IMR-90 (cell line): Measurements from ENCODE around the gene FLT1. TPM values are rescaled to one million over a fixed set of nuclear protein-coding genes. Genes with fewer than 3 reads are reported as not detected.

ENCODE experiments used
- ATAC-seq: fragments of 200-7000 bp; cut with Tn5 transposase; 2 replicates; pipeline ENCODE4 v1.9.1; 2020; ENCODE audit warnings: low read depth, mild to moderate bottlenecking, moderate library complexity
- BruUV-seq: library from RNA; stranded (reverse); fragments of 400-500 nt; replicated peaks from 2 replicates; lab custom pipeline; 2021; lab: Mats Ljungman, UMichigan
- CTCF ChIA-PET: fragments of 300-600 bp; formaldehyde crosslinking; extraction: SDS; loops from one replicate; lab custom pipeline; 2021; ENCODE audit warnings: antibody characterized with exemption; lab: Yijun Ruan, JAX
- POLR2A ChIA-PET: fragments of 300-600 bp; sonication (Branson Sonifier 250); formaldehyde crosslinking; loops from one replicate; lab custom pipeline; 2022; ENCODE audit warnings: antibody characterized with exemption; ENCODE audit not compliant: unreplicated experiment; lab: Charles Lee
- DNase-seq: peaks from one replicate; pipeline ENCODE4 v3.0.0; 2013
- H2AFZ ChIP-seq: replicated peaks from 2 replicates; pipeline ENCODE3; 2013; ENCODE audit warnings: low read length, mild to moderate bottlenecking; ENCODE audit not compliant: poor library complexity
- H2AK5ac ChIP-seq: 2 replicates; pipeline ENCODE4 v1.6.1; 2013; ENCODE audit warnings: low read depth, low read length, inconsistent platforms
- H2AK9ac ChIP-seq: replicated peaks from 2 replicates; pipeline ENCODE3; 2013; ENCODE audit warnings: mild to moderate bottlenecking, low read depth, low read length, moderate library complexity; ENCODE audit not compliant: poor library complexity
- H2BK120ac ChIP-seq: 2 replicates; pipeline ENCODE4 v1.6.1; 2013; ENCODE audit warnings: low read depth, low read length, inconsistent platforms
- H2BK15ac ChIP-seq: 3 replicates; pipeline ENCODE4 v1.6.1; 2013; ENCODE audit warnings: low read depth, low read length, inconsistent platforms
- H2BK20ac ChIP-seq: 2 replicates; pipeline ENCODE4 v1.6.1; 2013; ENCODE audit warnings: low read depth, mild to moderate bottlenecking, inconsistent platforms, low read length, moderate library complexity
- H2BK5ac ChIP-seq: 2 replicates; pipeline ENCODE4 v1.6.1; 2013; ENCODE audit warnings: mild to moderate bottlenecking, low read depth, low read length, inconsistent platforms; ENCODE audit not compliant: poor library complexity, severe bottlenecking
- H3K14ac ChIP-seq: replicated peaks from 2 replicates; pipeline ENCODE4 v1.6.1; 2013; ENCODE audit warnings: low read depth, low read length, inconsistent platforms
- H3K18ac ChIP-seq: 2 replicates; pipeline ENCODE4 v1.6.1; 2013; ENCODE audit warnings: low read depth, low read length, control low read depth
- H3K23ac ChIP-seq: 2 replicates; pipeline ENCODE4 v1.6.1; 2013; ENCODE audit warnings: low read depth, low read length, inconsistent platforms
- H3K27ac ChIP-seq: 2 replicates; pipeline ENCODE4 v1.5.1; 2013; ENCODE audit warnings: mild to moderate bottlenecking, control low read depth, low read length; ENCODE audit not compliant: insufficient read depth
- H3K27me3 ChIP-seq: 2 replicates; pipeline ENCODE4 v1.6.1; 2013; ENCODE audit warnings: low read length; ENCODE audit not compliant: control insufficient read depth, insufficient read depth
- H3K36me3 ChIP-seq: 2 replicates; pipeline ENCODE4 v1.6.1; 2013; ENCODE audit warnings: low read length, mixed read lengths; ENCODE audit not compliant: control insufficient read depth, insufficient read depth
- H3K4ac ChIP-seq: 2 replicates; pipeline ENCODE4 v1.6.1; 2013; ENCODE audit warnings: low read depth, low read length, inconsistent platforms
- H3K4me1 ChIP-seq: 2 replicates; pipeline ENCODE4 v1.6.1; 2013; ENCODE audit warnings: low read length, mixed read lengths; ENCODE audit not compliant: control insufficient read depth, insufficient read depth
- H3K4me2 ChIP-seq: 2 replicates; pipeline ENCODE4 v1.6.1; 2013; ENCODE audit warnings: low read depth, mild to moderate bottlenecking, control low read depth, low read length, moderate library complexity
- H3K4me3 ChIP-seq: 2 replicates; pipeline ENCODE4 v1.5.1; 2013; ENCODE audit warnings: low read depth, mild to moderate bottlenecking, control low read depth, low read length, moderate library complexity; ENCODE audit not compliant: insufficient read depth
- H3K56ac ChIP-seq: 2 replicates; pipeline ENCODE4 v1.6.1; 2013; ENCODE audit warnings: low read length, inconsistent platforms; ENCODE audit not compliant: insufficient read depth; ENCODE audit errors: extremely low read depth
- H3K79me1 ChIP-seq, 2 experiments: 2 replicates each; pipeline ENCODE4 v1.6.1; 2013; ENCODE audit warnings: low read length in 2 of 2, inconsistent platforms in 1 of 2, low read depth in 1 of 2
- H3K9ac ChIP-seq: 2 replicates; pipeline ENCODE4 v1.6.1; 2013; ENCODE audit warnings: low read depth, low read length, control low read depth
- H3K9me1 ChIP-seq: 2 replicates; pipeline ENCODE4 v1.6.1; 2013; ENCODE audit warnings: low read length, inconsistent platforms; ENCODE audit not compliant: insufficient read depth
- H3K9me3 ChIP-seq: 2 replicates; pipeline ENCODE4 v1.6.1; 2013; ENCODE audit warnings: low read length; ENCODE audit not compliant: control insufficient read depth, insufficient read depth
- H4K20me1 ChIP-seq: 2 replicates; pipeline ENCODE4 v1.6.1; 2013; ENCODE audit warnings: low read length, inconsistent platforms; ENCODE audit not compliant: insufficient read depth
- H4K5ac ChIP-seq: 2 replicates; pipeline ENCODE4 v1.6.1; 2013; ENCODE audit warnings: mild to moderate bottlenecking, low read depth, low read length, control low read depth
- H4K8ac ChIP-seq, 2 experiments: 2 replicates each; pipeline ENCODE4 v1.6.1; 2013; ENCODE audit warnings: low read depth in 2 of 2, low read length in 2 of 2, control low read depth in 1 of 2, inconsistent platforms in 1 of 2
- H4K91ac ChIP-seq: 2 replicates; pipeline ENCODE4 v1.6.1; 2013; ENCODE audit warnings: low read depth, low read length, inconsistent platforms; ENCODE audit not compliant: insufficient read depth
- FOS ChIP-seq: fragments of 150-350 bp; IDR thresholded peaks from 2 replicates; pipeline ENCODE4 v1.6.1; 2016; ENCODE audit warnings: low read depth, low read length
- MAFK ChIP-seq: IDR thresholded peaks from 2 replicates; pipeline ENCODE4 v1.6.1; 2012; ENCODE audit warnings: low read depth, low read length, improper control_type of control experiment
- MAZ ChIP-seq: IDR thresholded peaks from 2 replicates; pipeline ENCODE4 v1.6.1; 2012; ENCODE audit warnings: low read depth, mild to moderate bottlenecking, low read length, improper control_type of control experiment, moderate library complexity, borderline replicate concordance
- NFE2L2 ChIP-seq: fragments of 150-350 bp; IDR thresholded peaks from 2 replicates; pipeline ENCODE4 v1.6.1; 2016; ENCODE audit warnings: low read depth, mild to moderate bottlenecking, low read length
- POLR2A ChIP-seq: IDR thresholded peaks from 2 replicates; pipeline ENCODE4 v1.6.1; 2012; ENCODE audit warnings: mild to moderate bottlenecking, low read depth, low read length
- RAD21 ChIP-seq: IDR thresholded peaks from 2 replicates; pipeline ENCODE4 v1.6.1; 2012; ENCODE audit warnings: low read length, improper control_type of control experiment
- RCOR1 ChIP-seq: IDR thresholded peaks from 2 replicates; pipeline ENCODE4 v1.6.1; 2012; ENCODE audit warnings: mild to moderate bottlenecking, low read length, improper control_type of control experiment; ENCODE audit not compliant: insufficient replicate concordance
- WGBS, 2 experiments: methylation state at CpG; one replicate each; pipeline versions ENCODE4 v1.1.5 to v1.1.7; 2013; ENCODE audit warnings: missing lambda C conversion rate in 2 of 2; ENCODE audit not compliant: insufficient read length in 1 of 2; ENCODE audit errors: extremely low coverage in 2 of 2; 5-methylcytosine and 5-hydroxymethylcytosine counted together
- dilution Hi-C: fragments of 300-500 bp; cut with HindIII; formaldehyde crosslinking; loops from one replicate; pipeline ENCODE4 v1.14.3; 2018; ENCODE audit warnings: low sequenced_read_pairs; ENCODE audit not compliant: unreplicated experiment
- in situ Hi-C: fragments of 300-500 bp; cut with MboI; formaldehyde crosslinking; loops from 3 replicates; pipeline ENCODE4 v1.14.3; 2019; ENCODE audit warnings: low sequenced_read_pairs, inconsistent platforms, mixed read lengths
- intact Hi-C: fragments of 100-400 bp; cut with micrococcal nuclease; formaldehyde crosslinking; loops from 2 replicates; pipeline ENCODE4 v1.10.0; 2022
- polyA plus RNA-seq, 3 experiments: library from polyadenylated mRNA; depleted of rRNA; stranded (reverse); fragments of >200 nt; gene quantifications; 2 replicates each; pipeline ENCODE4 v1.2.3, GENCODE V29; 2012; ENCODE audit warnings: low replicate concordance in 1 of 3
- total RNA-seq: library from RNA; depleted of rRNA; stranded (reverse); fragments of >200 nt; gene quantifications from 2 replicates; pipeline ENCODE4 v1.2.3, GENCODE V29; 2012
- TF ChIP-seq, protein P1 (sequence below): fragments of 150-350 bp; IDR thresholded peaks from 2 replicates; pipeline ENCODE4 v1.6.1; 2017; ENCODE audit warnings: mild to moderate bottlenecking, antibody characterized with exemption, low read length, low read depth
- TF ChIP-seq, protein P2 (sequence below): conservative IDR thresholded peaks from 2 replicates; pipeline ENCODE4 v1.5.1; 2012; ENCODE audit warnings: mild to moderate bottlenecking, low read depth, low read length, improper control_type of control experiment

The FLT1 gene
- total and polyA plus RNA-seq, 2 of the 4 experiments (the other 2 are of a cell fraction), result 4.5 to 10.4 TPM

DNA sequence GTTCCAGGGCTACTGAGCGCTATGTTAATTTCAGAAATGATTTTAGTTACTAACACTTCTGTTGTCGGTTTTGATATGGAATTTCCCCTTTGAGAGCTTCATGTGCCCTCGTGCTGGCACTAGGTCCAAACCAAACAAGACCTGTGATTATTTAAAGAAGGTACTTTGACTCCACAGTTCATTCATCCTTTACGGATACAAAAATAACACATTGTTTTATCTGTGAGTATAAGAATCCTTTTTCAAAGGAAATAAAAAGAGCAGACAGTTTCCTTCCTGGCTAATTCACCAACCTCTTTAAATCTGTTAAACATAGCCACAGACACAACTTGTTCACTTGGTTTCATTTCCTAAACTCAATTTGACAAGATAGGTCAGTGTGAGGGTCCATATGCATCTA lies 141.2 kb downstream of the FLT1 start (continued):
- TF ChIP-seq RCOR1, result no peak
- TF ChIP-seq POLR2A, result no peak
- TF ChIP-seq RAD21, result no peak
- no peak for TF ChIP-seq NFE2L2
- TF ChIP-seq MAZ, result no peak

GRCh38 chr13:28349907-28350654 lies 144.8 kb downstream of the FLT1 start:
- Histone ChIP-seq H2BK15ac (no peak overlapping the region), H3K79me1 (no peaks in the 10 kb centered on the region), H3K27me3 (no peaks in the 10 kb centered on the region), H2BK20ac (no peak overlapping the region), H3K56ac (no peak overlapping the region), H3K9me1 (no peaks in the 10 kb centered on the region), H2AFZ (peak overlapping the region; percentile 4), H3K27ac (no peak overlapping the region), H3K4ac (no peak overlapping the region), H2BK120ac (no peak overlapping the region), H3K23ac (no peak overlapping the region), H3K14ac (0 out of 2 replicates have a peak overlapping the region, but pooled peaks have one; percentile 38), H2AK5ac (peak overlapping the region; percentile 62), H3K18ac (no peak overlapping the region), H2AK9ac (no peak overlapping the region), H3K9me3 (no peaks in the 10 kb centered on the region), H3K4me1 (peaks cover 4% of the 10 kb centered on the region), H3K4me2 (no peak overlapping the region), H3K36me3 (no peaks in the 10 kb centered on the region), H3K4me3 (no peak overlapping the region), H4K20me1 (no peaks in the 10 kb centered on the region), H4K91ac (no peak overlapping the region; the same call in 1 of the 2 replicates), H4K8ac (no peak overlapping the region), H3K9ac (no peak overlapping the region), H4K5ac (no peak overlapping the region), H2BK5ac (no peak overlapping the region)
- ATAC-seq (no peak), DNase-seq (no peak)
- WGBS, 2 experiments, result 63% methylated on average over 1 of the region's 8 CpGs; no CpG with 5 or more reads in 1 of the 2 experiments
- in situ Hi-C loops, result no loop called here
- ChIA-PET CTCF (no interaction called here), POLR2A (no interaction called here)
- intact Hi-C loops, result no loop called here
- no TSS peak for BruUV-seq
- dilution Hi-C loops, result no loop called here
- TF ChIP-seq RCOR1 (no peak), RAD21 (no peak), POLR2A (no peak), FOS (no peak), MAFK (no peak)
- TF ChIP-seq, protein P1, sequence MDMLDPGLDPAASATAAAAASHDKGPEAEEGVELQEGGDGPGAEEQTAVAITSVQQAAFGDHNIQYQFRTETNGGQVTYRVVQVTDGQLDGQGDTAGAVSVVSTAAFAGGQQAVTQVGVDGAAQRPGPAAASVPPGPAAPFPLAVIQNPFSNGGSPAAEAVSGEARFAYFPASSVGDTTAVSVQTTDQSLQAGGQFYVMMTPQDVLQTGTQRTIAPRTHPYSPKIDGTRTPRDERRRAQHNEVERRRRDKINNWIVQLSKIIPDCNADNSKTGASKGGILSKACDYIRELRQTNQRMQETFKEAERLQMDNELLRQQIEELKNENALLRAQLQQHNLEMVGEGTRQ, result no peak
- TF ChIP-seq, protein P2, sequence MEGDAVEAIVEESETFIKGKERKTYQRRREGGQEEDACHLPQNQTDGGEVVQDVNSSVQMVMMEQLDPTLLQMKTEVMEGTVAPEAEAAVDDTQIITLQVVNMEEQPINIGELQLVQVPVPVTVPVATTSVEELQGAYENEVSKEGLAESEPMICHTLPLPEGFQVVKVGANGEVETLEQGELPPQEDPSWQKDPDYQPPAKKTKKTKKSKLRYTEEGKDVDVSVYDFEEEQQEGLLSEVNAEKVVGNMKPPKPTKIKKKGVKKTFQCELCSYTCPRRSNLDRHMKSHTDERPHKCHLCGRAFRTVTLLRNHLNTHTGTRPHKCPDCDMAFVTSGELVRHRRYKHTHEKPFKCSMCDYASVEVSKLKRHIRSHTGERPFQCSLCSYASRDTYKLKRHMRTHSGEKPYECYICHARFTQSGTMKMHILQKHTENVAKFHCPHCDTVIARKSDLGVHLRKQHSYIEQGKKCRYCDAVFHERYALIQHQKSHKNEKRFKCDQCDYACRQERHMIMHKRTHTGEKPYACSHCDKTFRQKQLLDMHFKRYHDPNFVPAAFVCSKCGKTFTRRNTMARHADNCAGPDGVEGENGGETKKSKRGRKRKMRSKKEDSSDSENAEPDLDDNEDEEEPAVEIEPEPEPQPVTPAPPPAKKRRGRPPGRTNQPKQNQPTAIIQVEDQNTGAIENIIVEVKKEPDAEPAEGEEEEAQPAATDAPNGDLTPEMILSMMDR, result no peak
